Prostate gland (tissue), 2 donors: ENCODE results near the gene ADCY1.

Experiments used
- POLR2A ChIP-seq: fragments of 450-650 bp; IDR thresholded peaks from one replicate; pipeline ENCODE4 v1.6.1; 2016; ENCODE audit warnings: antibody characterized with exemption, mild to moderate bottlenecking
- TF ChIP-seq, protein P1 (sequence below), 4 experiments: fragments of 200-600 bp in 2 of 4; fragments of 450-650 bp in 2 of 4; sonication (generic) in 2 of 4; IDR thresholded peaks; 1 replicate in 3 of 4; 2 replicates in 1 of 4; pipeline ENCODE4 v1.5.1; 2016 to 2019; ENCODE audit warnings: antibody characterized with exemption in 4 of 4, mild to moderate bottlenecking in 2 of 4, moderate library complexity in 2 of 4

DNA sequence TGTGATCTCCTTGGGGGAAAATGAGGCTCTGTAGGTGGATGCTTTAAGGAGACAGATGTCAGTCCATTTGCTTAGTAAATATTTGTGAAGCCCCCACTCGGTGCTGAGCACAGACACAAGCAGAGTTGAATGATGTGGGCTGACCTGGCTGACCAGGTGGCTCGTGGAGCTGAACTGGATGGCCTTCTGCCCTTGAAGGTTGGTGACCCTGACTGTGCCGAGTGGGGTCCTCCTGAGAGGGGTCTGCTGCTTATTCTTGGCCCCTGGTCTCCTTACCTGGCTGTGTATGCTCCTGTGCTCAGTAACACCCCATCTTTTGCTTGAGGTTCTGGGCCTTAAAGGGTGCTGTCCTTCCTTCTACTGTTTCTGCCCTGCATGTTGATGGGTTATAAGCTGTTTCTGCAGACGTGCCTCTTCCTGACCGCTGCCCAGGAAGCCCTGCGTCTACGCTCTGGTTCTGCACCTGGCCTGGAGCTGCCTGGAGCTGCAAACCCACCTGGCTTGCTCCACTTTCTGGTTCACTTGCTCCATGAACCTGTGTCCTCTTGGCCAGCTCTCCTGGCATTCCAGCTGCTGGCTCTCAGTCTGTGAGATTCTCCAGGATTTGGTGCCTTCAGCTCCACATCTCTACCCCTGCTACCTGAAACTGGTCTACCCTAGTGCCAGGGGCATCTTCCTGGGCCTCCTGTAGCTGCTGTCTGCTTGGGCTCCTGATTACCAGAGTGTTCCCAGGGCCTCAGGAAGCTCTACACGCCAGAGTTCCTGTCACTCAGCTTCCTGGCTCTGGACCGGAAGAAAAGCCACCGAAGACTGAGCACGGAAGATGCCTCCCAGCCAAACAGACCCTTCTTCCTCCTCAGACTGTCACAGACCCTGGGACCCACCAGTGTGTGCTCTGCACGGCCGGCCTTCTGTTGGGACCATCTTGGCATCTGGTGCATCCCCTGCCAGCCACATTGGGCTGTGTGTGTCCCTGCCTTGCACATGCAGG lies 76.5 kb downstream of the ADCY1 start:
- TF ChIP-seq POLR2A: no peak
- TF ChIP-seq, protein P1, sequence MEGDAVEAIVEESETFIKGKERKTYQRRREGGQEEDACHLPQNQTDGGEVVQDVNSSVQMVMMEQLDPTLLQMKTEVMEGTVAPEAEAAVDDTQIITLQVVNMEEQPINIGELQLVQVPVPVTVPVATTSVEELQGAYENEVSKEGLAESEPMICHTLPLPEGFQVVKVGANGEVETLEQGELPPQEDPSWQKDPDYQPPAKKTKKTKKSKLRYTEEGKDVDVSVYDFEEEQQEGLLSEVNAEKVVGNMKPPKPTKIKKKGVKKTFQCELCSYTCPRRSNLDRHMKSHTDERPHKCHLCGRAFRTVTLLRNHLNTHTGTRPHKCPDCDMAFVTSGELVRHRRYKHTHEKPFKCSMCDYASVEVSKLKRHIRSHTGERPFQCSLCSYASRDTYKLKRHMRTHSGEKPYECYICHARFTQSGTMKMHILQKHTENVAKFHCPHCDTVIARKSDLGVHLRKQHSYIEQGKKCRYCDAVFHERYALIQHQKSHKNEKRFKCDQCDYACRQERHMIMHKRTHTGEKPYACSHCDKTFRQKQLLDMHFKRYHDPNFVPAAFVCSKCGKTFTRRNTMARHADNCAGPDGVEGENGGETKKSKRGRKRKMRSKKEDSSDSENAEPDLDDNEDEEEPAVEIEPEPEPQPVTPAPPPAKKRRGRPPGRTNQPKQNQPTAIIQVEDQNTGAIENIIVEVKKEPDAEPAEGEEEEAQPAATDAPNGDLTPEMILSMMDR (IDR thresholded peaks at IDR 0.05): no peak
